Activated CD4-positive, alpha-beta T cell treated with anti-CD3 and anti-CD28 coated beads, Interleukin-2, Interleukin-4, amounts not matched to agents 100 ng/mL and 50 ng/mL, durations not matched to agents 16 hours and 8 hours (primary cell): ENCODE measurements around the gene CCDC92B.
"Not testable (repeated sequence)": the region's sequence is repeated elsewhere in the genome, so short reads cannot be mapped to it uniquely, and the experiment has no call there.

ENCODE experiments used
- DNase-seq: peaks from one replicate; pipeline ENCODE4 v3.0.0-alpha.2; 2020; ENCODE audit warnings: low spot score

CCDC92B gene

GRCh38 chr17:2689411-2690164 is 59.9 kb downstream of the CCDC92B start:
- no peak for DNase-seq

GRCh38 chr17:2688351-2689342 is 60.8 kb downstream of the CCDC92B start:
- DNase-seq: no peak

GRCh38 chr17:2687074-2687418 is 62.4 kb downstream of the CCDC92B start:
- no peak for DNase-seq

- DNase-seq: no peak
Observed at GRCh38 chr17:2685696-2686095, 63.8 kb downstream of the CCDC92B start.

GRCh38 chr17:2684549-2684948 is 64.9 kb downstream of the CCDC92B start:
- no peak for DNase-seq

GRCh38 chr17:2683912-2684311 is 65.5 kb downstream of the CCDC92B start:
- no peak for DNase-seq

- no peak for DNase-seq
Observed at GRCh38 chr17:2682176-2682938, 67.1 kb downstream of the CCDC92B start.

- DNase-seq: no peak
Observed at GRCh38 chr17:2681650-2682049, 67.8 kb downstream of the CCDC92B start.

- DNase-seq: no peak
Observed at GRCh38 chr17:2680961-2681360, 68.5 kb downstream of the CCDC92B start.

GRCh38 chr17:2679247-2679646 is 70.2 kb downstream of the CCDC92B start:
- DNase-seq: not testable (repeated sequence)
